GM19324 (cell line): ENCODE results near the gene HHATL.

Experiments used
- ATAC-seq: cut with Tn5 transposase; IDR thresholded peaks from one replicate; pipeline ENCODE4 v1.9.1; 2021; ENCODE audit warnings: mild to moderate bottlenecking, moderate library complexity; ENCODE audit not compliant: unreplicated experiment, low FRiP score

HHATL gene

GRCh38 chr3:42656680-42657610 lies 45.7 kb downstream of the HHATL start:
- ATAC-seq: no peak

- ATAC-seq: no peak
Observed at GRCh38 chr3:42655980-42656679, 46.5 kb downstream of the HHATL start.

- no peak for ATAC-seq
Observed at GRCh38 chr3:42655331-42655888, 47.2 kb downstream of the HHATL start.

- no peak for ATAC-seq
Observed at GRCh38 chr3:42654331-42655201, 48.0 kb downstream of the HHATL start.

- ATAC-seq: no peak
Observed at GRCh38 chr3:42653560-42654330, 48.9 kb downstream of the HHATL start, which contains the start of gene ZBTB47. ZBTB47 (plus strand) TSS chr3:42653697; CDS start chr3:42658356, 4,659 bp downstream.

- ATAC-seq: no peak
Observed at GRCh38 chr3:42653303-42653559, 49.4 kb downstream of the HHATL start.

- ATAC-seq: no peak
Observed at GRCh38 chr3:42652611-42653302, 49.8 kb downstream of the HHATL start.

GRCh38 chr3:42652251-42652610 lies 50.4 kb downstream of the HHATL start:
- ATAC-seq: no peak

GRCh38 chr3:42651248-42652091 lies 51.1 kb downstream of the HHATL start:
- no peak for ATAC-seq

- no peak for ATAC-seq
Observed at GRCh38 chr3:42649783-42650182, 52.8 kb downstream of the HHATL start.

GRCh38 chr3:42649006-42649405 lies 53.6 kb downstream of the HHATL start:
- no peak for ATAC-seq

- no peak for ATAC-seq
Observed at GRCh38 chr3:42647821-42648459, 54.7 kb downstream of the HHATL start.
